Measurements from ENCODE around the gene KCND2. TPM values are rescaled to one million over a fixed set of nuclear protein-coding genes. Genes with fewer than 3 reads are reported as not detected.

The KCND2 gene
- total RNA-seq, 2 experiments from 2014 or later, result not detected

- ChIA-PET POLR2A (no interaction called here), CTCF (no interaction called here)
- Mint-ChIP-seq H3K36me3 (ENCODE audit: low read depth) (no peaks in the 10 kb centered on the region), H3K27me3 (no peaks in the 10 kb centered on the region), H3K27ac (no peak overlapping the region), H3K9me3 (no peaks in the 10 kb centered on the region), H3K4me1 (ENCODE audit: low read depth) (no peaks in the 10 kb centered on the region), H3K4me3 (no peak overlapping the region)
- DNase-seq (no peak), ATAC-seq (no peak)
- TF ChIP-seq CTCF (IDR thresholded peaks at IDR 0.05), result no peak
- intact Hi-C loops (cut with micrococcal nuclease), result no loop called here
Observed at GRCh38 chr7:120441850-120442249, 168.9 kb downstream of the KCND2 start.

- Mint-ChIP-seq H3K4me3 (no peak overlapping the region), H3K27ac (no peak overlapping the region), H3K36me3 (ENCODE audit: low read depth) (no peaks in the 10 kb centered on the region), H3K27me3 (no peaks in the 10 kb centered on the region), H3K9me3 (peaks cover 1% of the 10 kb centered on the region), H3K4me1 (ENCODE audit: low read depth) (no peaks in the 10 kb centered on the region)
- no peak for TF ChIP-seq CTCF (IDR thresholded peaks at IDR 0.05)
- DNase-seq (no peak), ATAC-seq (no peak)
- intact Hi-C loops (cut with micrococcal nuclease), result no loop called here
- CTCF ChIA-PET, result no interaction called here
- POLR2A ChIA-PET, result no interaction called here
Observed at GRCh38 chr7:120442838-120443237, 169.9 kb downstream of the KCND2 start.

- no peaks in the 10 kb centered on the region for H3K4me1 Mint-ChIP-seq (ENCODE audit: low read depth)
- peaks cover 1% of the 10 kb centered on the region for H3K9me3 Mint-ChIP-seq
- no peaks in the 10 kb centered on the region for H3K27me3 Mint-ChIP-seq
- intact Hi-C loops (cut with micrococcal nuclease), result no loop called here
- POLR2A ChIA-PET, result no interaction called here
- no peaks in the 10 kb centered on the region for H3K36me3 Mint-ChIP-seq (ENCODE audit: low read depth)
- no peak for ATAC-seq
- DNase-seq, result no peak
- no peak overlapping the region for H3K27ac Mint-ChIP-seq
- no peak overlapping the region for H3K4me3 Mint-ChIP-seq
- CTCF ChIA-PET, result no interaction called here
- no peak for TF ChIP-seq CTCF (IDR thresholded peaks at IDR 0.05)
Observed at GRCh38 chr7:120444650-120445049, 171.7 kb downstream of the KCND2 start.

- Mint-ChIP-seq H3K4me1 (ENCODE audit: low read depth) (no peaks in the 10 kb centered on the region), H3K27ac (no peak overlapping the region), H3K27me3 (no peaks in the 10 kb centered on the region), H3K9me3 (peaks cover 1% of the 10 kb centered on the region), H3K36me3 (ENCODE audit: low read depth) (no peaks in the 10 kb centered on the region), H3K4me3 (no peak overlapping the region)
- DNase-seq (no peak), ATAC-seq (no peak)
- CTCF ChIA-PET, result no interaction called here
- intact Hi-C loops (cut with micrococcal nuclease), result no loop called here
- no peak for TF ChIP-seq CTCF (IDR thresholded peaks at IDR 0.05)
- POLR2A ChIA-PET, result no interaction called here
Observed at GRCh38 chr7:120445276-120445675, 172.3 kb downstream of the KCND2 start.

- TF ChIP-seq CTCF (IDR thresholded peaks at IDR 0.05), result no peak
- H3K36me3 Mint-ChIP-seq (ENCODE audit: low read depth), result no peaks in the 10 kb centered on the region
- POLR2A ChIA-PET, result no interaction called here
- intact Hi-C loops (cut with micrococcal nuclease), result no loop called here
- DNase-seq (no peak), ATAC-seq (no peak)
- peaks cover 20% of the 10 kb centered on the region for H3K9me3 Mint-ChIP-seq
- H3K4me1 Mint-ChIP-seq (ENCODE audit: low read depth), result no peaks in the 10 kb centered on the region
- no peak overlapping the region for H3K27ac Mint-ChIP-seq
- CTCF ChIA-PET, result no interaction called here
- H3K4me3 Mint-ChIP-seq, result no peak overlapping the region
- H3K27me3 Mint-ChIP-seq, result no peaks in the 10 kb centered on the region
Observed at GRCh38 chr7:120452665-120453064, 179.7 kb downstream of the KCND2 start.

Data from activated CD8-positive, alpha-beta T cell treated with anti-CD3 and anti-CD28 coated beads for 36 hours (primary cell).